IgD-negative memory B cell (primary cell): ENCODE results near the gene RARA. TPM values are rescaled to one million over a fixed set of nuclear protein-coding genes. Genes with fewer than 3 reads are reported as not detected.

ENCODE experiments used
- H3K27ac Mint-ChIP-seq, 3 donors: one replicate each; pipeline ENCODE4 v1.8.0; 2020 to 2022; ENCODE audit warnings: mild to moderate bottlenecking in 3 of 3, mixed read lengths in 3 of 3, moderate library complexity in 1 of 3
- H3K27me3 Mint-ChIP-seq: one replicate; pipeline ENCODE4 v1.8.0; 2021; ENCODE audit warnings: mixed read lengths
- H3K36me3 Mint-ChIP-seq: one replicate; pipeline ENCODE4 v1.8.0; 2020; ENCODE audit warnings: mild to moderate bottlenecking, mixed read lengths
- H3K4me1 Mint-ChIP-seq, 3 donors: one replicate each; pipeline ENCODE4 v1.8.0; 2020 to 2022; ENCODE audit warnings: mixed read lengths in 3 of 3, mild to moderate bottlenecking in 1 of 3
- H3K4me3 Mint-ChIP-seq, 4 donors: one replicate each; pipeline ENCODE4 v1.8.0; 2020 to 2022; ENCODE audit warnings: mild to moderate bottlenecking in 4 of 4, mixed read lengths in 4 of 4, moderate library complexity in 3 of 4
- H3K9me3 Mint-ChIP-seq, 3 donors: one replicate each; pipeline ENCODE4 v1.8.0; 2020 to 2021; ENCODE audit warnings: mixed read lengths in 3 of 3, mild to moderate bottlenecking in 1 of 3
- polyA plus RNA-seq: library from polyadenylated mRNA; unstranded; fragments of 300-500 nt; fragmentation: Illumina TruSeq; gene quantifications from one replicate; pipeline ENCODE4 v1.2.3, GENCODE V29; 2021

Gene RARA
- polyA plus RNA-seq, 1 donor from 2014 or later = 13.7 TPM

- peak overlapping the region in 3 of 4 donors; percentile 28 to 58 (median 55) for H3K4me3 Mint-ChIP-seq
- peak overlapping the region; percentile 44 to 89 (median 63) for H3K27ac Mint-ChIP-seq
- peaks cover 4% of the 10 kb centered on the region for H3K36me3 Mint-ChIP-seq
- H3K27me3 Mint-ChIP-seq = no peaks in the 10 kb centered on the region
- peaks cover 18 to 47% (median 46%) of the 10 kb centered on the region in 3 donors for H3K4me1 Mint-ChIP-seq
- no peaks in the 10 kb centered on the region for H3K9me3 Mint-ChIP-seq
Measured at GRCh38 chr17:40347319-40348135, 38.5 kb downstream of the RARA start.

GRCh38 chr17:40348136-40348504, 39.1 kb downstream of the RARA start:
- Mint-ChIP-seq H3K4me3 (peak overlapping the region in 1 of 4 donors; percentile 55), H3K27ac (peak overlapping the region; percentile 16 to 63 (median 44)), H3K27me3 (no peaks in the 10 kb centered on the region), H3K36me3 (peaks cover 5% of the 10 kb centered on the region), H3K9me3 (no peaks in the 10 kb centered on the region), H3K4me1 (peaks cover 18 to 47% (median 46%) of the 10 kb centered on the region in 3 donors)

- H3K9me3 Mint-ChIP-seq = no peaks in the 10 kb centered on the region
- H3K27ac Mint-ChIP-seq = peak overlapping the region; percentile 44 to 86 (median 53)
- H3K27me3 Mint-ChIP-seq = no peaks in the 10 kb centered on the region
- peaks cover 5% of the 10 kb centered on the region for H3K36me3 Mint-ChIP-seq
- H3K4me3 Mint-ChIP-seq = peak overlapping the region in 1 of 4 donors; percentile 55
- peaks cover 15 to 43% (median 41%) of the 10 kb centered on the region in 3 donors for H3K4me1 Mint-ChIP-seq
Measured at GRCh38 chr17:40348562-40349476, 39.8 kb downstream of the RARA start.

GRCh38 chr17:40349477-40349894, 40.5 kb downstream of the RARA start:
- Mint-ChIP-seq H3K36me3 (peaks cover 5% of the 10 kb centered on the region), H3K4me1 (peaks cover 11 to 38% (median 34%) of the 10 kb centered on the region in 3 donors), H3K9me3 (no peaks in the 10 kb centered on the region), H3K27ac (peak overlapping the region; percentile 44 to 86 (median 53)), H3K27me3 (no peaks in the 10 kb centered on the region), H3K4me3 (no peak overlapping the region)

GRCh38 chr17:40349895-40350688, 41.1 kb downstream of the RARA start:
- Mint-ChIP-seq H3K9me3 (no peaks in the 10 kb centered on the region), H3K4me1 (peaks cover 7 to 33% (median 32%) of the 10 kb centered on the region in 3 donors), H3K36me3 (peaks cover 5% of the 10 kb centered on the region), H3K4me3 (no peak overlapping the region), H3K27me3 (no peaks in the 10 kb centered on the region), H3K27ac (peak overlapping the region in 1 of 3 donors; percentile 35)

GRCh38 chr17:40350689-40351358, 41.8 kb downstream of the RARA start:
- H3K9me3 Mint-ChIP-seq = no peaks in the 10 kb centered on the region
- peaks cover 5% of the 10 kb centered on the region for H3K36me3 Mint-ChIP-seq
- no peaks in the 10 kb centered on the region for H3K27me3 Mint-ChIP-seq
- H3K4me3 Mint-ChIP-seq = no peak overlapping the region
- peaks cover 7 to 33% (median 32%) of the 10 kb centered on the region in 3 donors for H3K4me1 Mint-ChIP-seq
- H3K27ac Mint-ChIP-seq = peak overlapping the region in 1 of 3 donors; percentile 35

GRCh38 chr17:40351359-40352236, 42.6 kb downstream of the RARA start:
- Mint-ChIP-seq H3K4me1 (peaks cover 7 to 29% (median 28%) of the 10 kb centered on the region in 3 donors), H3K4me3 (no peak overlapping the region), H3K36me3 (peaks cover 5% of the 10 kb centered on the region), H3K9me3 (no peaks in the 10 kb centered on the region), H3K27me3 (no peaks in the 10 kb centered on the region), H3K27ac (no peak overlapping the region)

- Mint-ChIP-seq H3K9me3 (no peaks in the 10 kb centered on the region), H3K27me3 (no peaks in the 10 kb centered on the region), H3K27ac (peak overlapping the region in 1 of 3 donors; percentile 49), H3K4me1 (peaks cover 7 to 23% (median 22%) of the 10 kb centered on the region in 3 donors), H3K36me3 (peaks cover 6% of the 10 kb centered on the region), H3K4me3 (no peak overlapping the region)
Measured at GRCh38 chr17:40352237-40352778, 43.3 kb downstream of the RARA start.

GRCh38 chr17:40352779-40353394, 43.9 kb downstream of the RARA start:
- Mint-ChIP-seq H3K27ac (peak overlapping the region in 1 of 3 donors; percentile 49), H3K36me3 (peaks cover 6% of the 10 kb centered on the region), H3K27me3 (no peaks in the 10 kb centered on the region), H3K4me1 (peaks cover 7 to 19% (median 18%) of the 10 kb centered on the region in 3 donors), H3K9me3 (no peaks in the 10 kb centered on the region), H3K4me3 (no peak overlapping the region)

- H3K4me3 Mint-ChIP-seq = peak overlapping the region in 2 of 4 donors; percentile 29 to 41
- H3K9me3 Mint-ChIP-seq = no peaks in the 10 kb centered on the region
- H3K27me3 Mint-ChIP-seq = no peaks in the 10 kb centered on the region
- peaks cover 3% of the 10 kb centered on the region for H3K36me3 Mint-ChIP-seq
- peaks cover 13 to 18% (median 17%) of the 10 kb centered on the region in 3 donors for H3K4me1 Mint-ChIP-seq
- H3K27ac Mint-ChIP-seq = peak overlapping the region in 2 of 3 donors; percentile 39 to 45
Measured at GRCh38 chr17:40354221-40355122, 45.5 kb downstream of the RARA start.

GRCh38 chr17:40355123-40355803, 46.3 kb downstream of the RARA start:
- peak overlapping the region in 2 of 4 donors; percentile 29 to 41 for H3K4me3 Mint-ChIP-seq
- no peaks in the 10 kb centered on the region for H3K27me3 Mint-ChIP-seq
- H3K27ac Mint-ChIP-seq = peak overlapping the region in 1 of 3 donors; percentile 45
- H3K36me3 Mint-ChIP-seq = peaks cover 3% of the 10 kb centered on the region
- H3K4me1 Mint-ChIP-seq = peaks cover 13 to 17% (median 16%) of the 10 kb centered on the region in 3 donors
- no peaks in the 10 kb centered on the region for H3K9me3 Mint-ChIP-seq
